Lower leg skin (tissue), 3 donors: ENCODE measurements around the gene MYL5.

Experiments used
- POLR2A ChIP-seq, 2 donors: fragments of 450-650 bp; IDR thresholded peaks; one replicate each; pipeline ENCODE4 v1.6.1; 2016 to 2017; ENCODE audit warnings: antibody characterized with exemption in 2 of 2, mild to moderate bottlenecking in 1 of 2, moderate library complexity in 1 of 2
- TF ChIP-seq, protein P1 (sequence below), 3 donors: fragments of 450-650 bp; IDR thresholded peaks; one replicate each; pipeline ENCODE4 v1.5.1; 2016; ENCODE audit warnings: antibody characterized with exemption in 3 of 3, mild to moderate bottlenecking in 3 of 3, moderate library complexity in 2 of 3

DNA sequence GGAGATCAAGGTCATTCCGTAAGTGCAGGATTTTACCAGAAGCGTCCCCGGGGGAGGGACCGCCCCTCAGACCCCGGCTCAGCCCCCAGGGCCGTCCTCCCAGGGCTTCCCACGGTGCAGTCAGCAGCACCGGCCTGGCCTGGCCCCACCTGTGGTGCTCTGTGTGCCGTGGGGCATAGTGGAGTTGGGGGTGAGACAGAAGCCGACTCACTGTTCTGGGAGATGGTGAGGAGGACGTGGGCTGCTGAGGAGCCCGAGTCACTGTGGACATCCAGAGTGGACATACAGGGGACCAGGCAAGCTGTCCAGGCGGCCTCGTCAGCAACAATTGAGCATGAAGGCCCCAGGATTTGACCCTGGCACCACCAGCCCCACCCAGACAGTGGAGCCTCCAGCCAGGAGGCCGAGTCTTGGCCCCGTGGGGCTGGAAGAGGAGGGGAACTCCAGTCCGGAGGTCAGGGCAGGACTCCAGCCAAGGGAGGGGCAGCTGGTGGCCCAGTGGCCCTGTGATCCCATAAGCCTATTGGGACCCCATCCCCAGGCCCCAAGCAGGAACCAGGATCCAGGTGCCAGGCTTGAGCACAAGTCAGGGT is 19.4 kb upstream of the MYL5 start:
- TF ChIP-seq, protein P1, sequence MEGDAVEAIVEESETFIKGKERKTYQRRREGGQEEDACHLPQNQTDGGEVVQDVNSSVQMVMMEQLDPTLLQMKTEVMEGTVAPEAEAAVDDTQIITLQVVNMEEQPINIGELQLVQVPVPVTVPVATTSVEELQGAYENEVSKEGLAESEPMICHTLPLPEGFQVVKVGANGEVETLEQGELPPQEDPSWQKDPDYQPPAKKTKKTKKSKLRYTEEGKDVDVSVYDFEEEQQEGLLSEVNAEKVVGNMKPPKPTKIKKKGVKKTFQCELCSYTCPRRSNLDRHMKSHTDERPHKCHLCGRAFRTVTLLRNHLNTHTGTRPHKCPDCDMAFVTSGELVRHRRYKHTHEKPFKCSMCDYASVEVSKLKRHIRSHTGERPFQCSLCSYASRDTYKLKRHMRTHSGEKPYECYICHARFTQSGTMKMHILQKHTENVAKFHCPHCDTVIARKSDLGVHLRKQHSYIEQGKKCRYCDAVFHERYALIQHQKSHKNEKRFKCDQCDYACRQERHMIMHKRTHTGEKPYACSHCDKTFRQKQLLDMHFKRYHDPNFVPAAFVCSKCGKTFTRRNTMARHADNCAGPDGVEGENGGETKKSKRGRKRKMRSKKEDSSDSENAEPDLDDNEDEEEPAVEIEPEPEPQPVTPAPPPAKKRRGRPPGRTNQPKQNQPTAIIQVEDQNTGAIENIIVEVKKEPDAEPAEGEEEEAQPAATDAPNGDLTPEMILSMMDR (IDR thresholded peaks at IDR 0.05) = no peak
- no peak for TF ChIP-seq POLR2A (IDR thresholded peaks at IDR 0.05)
